Right lobe of liver (tissue), 4 donors: ENCODE measurements around the gene DSCAML1.

Experiments
- POLR2A ChIP-seq: fragments of 450-650 bp; IDR thresholded peaks from one replicate; pipeline ENCODE4 v1.6.1; 2017; ENCODE audit warnings: antibody characterized with exemption, mild to moderate bottlenecking
- TF ChIP-seq, protein P1 (sequence below), 4 donors: fragments of 200-600 bp in 3 of 4; fragments of 450-650 bp in 1 of 4; IDR thresholded peaks; one replicate each; pipeline versions ENCODE4 v1.5.1 to v1.8.0; 2016 to 2022; ENCODE audit warnings: antibody characterized with exemption in 4 of 4, mild to moderate bottlenecking in 2 of 4
- donor health status: DM: no; HTN: no; CAD: no.
- donor health status: DM: no; HTN: no; CAD: no.
- donor health status: DM: no; HTN: yes; CAD: no.

DNA sequence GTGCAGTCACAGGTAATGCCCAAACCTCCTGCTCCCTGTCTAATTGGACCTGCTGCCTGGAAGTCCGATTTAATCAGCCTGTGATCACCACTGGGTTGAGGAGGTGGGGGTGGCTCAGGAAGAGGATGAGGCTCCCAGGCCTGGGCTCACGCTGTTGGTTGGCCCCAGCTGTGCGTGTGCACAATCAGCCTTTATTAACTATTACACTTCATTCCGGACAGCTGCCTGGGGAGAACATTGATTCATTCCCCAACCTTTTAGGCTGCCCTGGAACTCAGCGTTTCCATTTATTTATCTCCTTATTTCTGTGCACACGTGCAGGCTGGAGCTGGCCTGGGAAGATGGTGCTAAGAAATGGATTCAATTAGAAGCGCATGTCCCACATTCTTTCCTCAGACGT is 123.4 kb downstream of the DSCAML1 start:
- TF ChIP-seq, protein P1, sequence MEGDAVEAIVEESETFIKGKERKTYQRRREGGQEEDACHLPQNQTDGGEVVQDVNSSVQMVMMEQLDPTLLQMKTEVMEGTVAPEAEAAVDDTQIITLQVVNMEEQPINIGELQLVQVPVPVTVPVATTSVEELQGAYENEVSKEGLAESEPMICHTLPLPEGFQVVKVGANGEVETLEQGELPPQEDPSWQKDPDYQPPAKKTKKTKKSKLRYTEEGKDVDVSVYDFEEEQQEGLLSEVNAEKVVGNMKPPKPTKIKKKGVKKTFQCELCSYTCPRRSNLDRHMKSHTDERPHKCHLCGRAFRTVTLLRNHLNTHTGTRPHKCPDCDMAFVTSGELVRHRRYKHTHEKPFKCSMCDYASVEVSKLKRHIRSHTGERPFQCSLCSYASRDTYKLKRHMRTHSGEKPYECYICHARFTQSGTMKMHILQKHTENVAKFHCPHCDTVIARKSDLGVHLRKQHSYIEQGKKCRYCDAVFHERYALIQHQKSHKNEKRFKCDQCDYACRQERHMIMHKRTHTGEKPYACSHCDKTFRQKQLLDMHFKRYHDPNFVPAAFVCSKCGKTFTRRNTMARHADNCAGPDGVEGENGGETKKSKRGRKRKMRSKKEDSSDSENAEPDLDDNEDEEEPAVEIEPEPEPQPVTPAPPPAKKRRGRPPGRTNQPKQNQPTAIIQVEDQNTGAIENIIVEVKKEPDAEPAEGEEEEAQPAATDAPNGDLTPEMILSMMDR (IDR thresholded peaks at IDR 0.05), result no peak
- no peak for TF ChIP-seq POLR2A
